Stomach (tissue), 9 donors: Measurements from ENCODE around the gene LRMDA. TPM values are rescaled to one million over a fixed set of nuclear protein-coding genes. Genes with fewer than 3 reads are reported as not detected.

Experiments
- DNase-seq, 2 donors: peaks; one replicate each; pipeline versions ENCODE4 v3.0.0 to v3.0.0-alpha.2; 2013 to 2019
- H3K27ac ChIP-seq, 5 donors: fragments of 200-600 bp in 4 of 5; sonication (generic) in 4 of 5; one replicate each; pipeline ENCODE4 v1.5.1; 2013 to 2019; ENCODE audit warnings: mild to moderate bottlenecking in 1 of 5, moderate library complexity in 1 of 5
- H3K27me3 ChIP-seq, 3 donors: fragments of 200-600 bp; sonication (generic); one replicate each; pipeline ENCODE4 v1.5.1; 2017 to 2019; ENCODE audit warnings: mixed run types in 1 of 3
- H3K36me3 ChIP-seq, 4 donors: fragments of 200-600 bp; sonication (generic); 1 replicate in 3 of 4; 2 replicates in 1 of 4; pipeline ENCODE4 v1.5.1; 2016 to 2019
- H3K4me1 ChIP-seq, 4 donors: fragments of 200-600 bp; sonication (generic); one replicate each; pipeline ENCODE4 v1.5.1; 2016 to 2019
- H3K4me3 ChIP-seq, 4 donors: fragments of 200-600 bp; sonication (generic) in 3 of 4; one replicate each; pipeline ENCODE4 v1.5.1; 2016 to 2019; ENCODE audit warnings: mild to moderate bottlenecking in 1 of 4
- H3K9me3 ChIP-seq, 4 donors: fragments of 200-600 bp; sonication (generic); one replicate each; pipeline ENCODE4 v1.5.1; 2016 to 2019
- EP300 ChIP-seq: sonication (generic); formaldehyde crosslinking; IDR thresholded peaks from one replicate; pipeline ENCODE4 v1.6.1; 2017; ENCODE audit warnings: antibody characterized with exemption
- POLR2A ChIP-seq, 4 donors: fragments of 450-650 bp; IDR thresholded peaks; one replicate each; pipeline ENCODE4 v1.6.1; 2016; ENCODE audit warnings: antibody characterized with exemption in 4 of 4, control low read depth in 2 of 4, mild to moderate bottlenecking in 1 of 4, moderate library complexity in 1 of 4
- POLR2AphosphoS5 ChIP-seq, 3 donors: sonication (generic); formaldehyde crosslinking; IDR thresholded peaks; one replicate each; pipeline ENCODE4 v1.6.1; 2016; ENCODE audit warnings: antibody characterized with exemption in 3 of 3
- WGBS, 5 donors: extraction: QIAGEN DNeasy Blood & Tissue Kit in 3 of 5; methylation state at CpG; one replicate each; pipeline versions ENCODE4 v1.1.5 to v1.1.7; 2013 to 2018; 5-methylcytosine and 5-hydroxymethylcytosine counted together
- intact Hi-C: fragments of 100-400 bp; cut with DNase I; formaldehyde crosslinking; loops from one replicate; pipeline ENCODE4 v1.15.1; 2023; ENCODE audit warnings: low total_unique reads
- polyA plus RNA-seq, 3 donors: library from polyadenylated mRNA; stranded (reverse); fragments of 200-250 nt; gene quantifications; one replicate each; pipeline ENCODE4 v1.2.3, GENCODE V29; 2013
- total RNA-seq, 5 donors: library from RNA; depleted of rRNA; stranded (reverse); fragments of >200 nt; gene quantifications; one replicate each; pipeline versions ENCODE4 v1.1.0 to v1.2.3, GENCODE V29; 2014 to 2016
- TF ChIP-seq, protein P1 (sequence below), 7 experiments: fragments of 450-650 bp in 4 of 7; fragments of 200-600 bp in 3 of 7; sonication (generic) in 3 of 7; IDR thresholded peaks; one replicate each; pipeline ENCODE4 v1.5.1; 2016 to 2019; ENCODE audit warnings: antibody characterized with exemption in 7 of 7, control low read depth in 2 of 7, mild to moderate bottlenecking in 1 of 7
- donor health status: healthy with polysubstance abuse.
- donor health status: Bipolar disorder and iron deficiency.
- donor health status: healthy.

LRMDA gene
- total and polyA plus RNA-seq, 8 donors = 1.3 to 30.2 (median 13.6) TPM; not detected in 1

DNA sequence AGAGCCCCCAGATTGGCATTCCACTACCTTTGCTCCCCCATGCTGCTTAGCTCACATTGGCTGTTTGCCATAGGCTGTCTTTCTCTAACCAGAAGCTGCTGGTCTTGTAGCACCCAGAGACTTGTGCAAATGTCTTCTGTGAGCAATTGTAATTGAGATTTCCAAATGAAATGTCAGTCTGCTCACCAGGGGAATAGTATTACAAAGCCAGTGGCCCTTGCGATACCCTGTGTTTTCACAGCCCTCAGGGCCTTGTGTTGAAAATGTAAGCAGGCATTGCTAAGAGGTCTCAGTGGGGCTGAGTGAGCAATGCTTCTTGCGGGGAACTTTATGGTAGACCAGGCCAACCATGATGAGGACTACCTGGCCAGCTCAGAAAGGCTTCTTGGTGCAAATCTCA, 746.5 kb downstream of the LRMDA start:
- WGBS, 5 donors = 89 to 98% (median 96%) methylated on average over 2 of the region's 2 CpGs
- no peaks in the 10 kb centered on the region for H3K36me3 ChIP-seq
- no peak for DNase-seq
- H3K9me3 ChIP-seq = no peaks in the 10 kb centered on the region
- intact Hi-C loops = no loop called here
- H3K27me3 ChIP-seq = no peaks in the 10 kb centered on the region
- no peaks in the 10 kb centered on the region for H3K4me1 ChIP-seq
- H3K27ac ChIP-seq = no peak overlapping the region
- no peak overlapping the region for H3K4me3 ChIP-seq
- TF ChIP-seq EP300 (no peak), POLR2A (IDR thresholded peaks at IDR 0.05) (no peak), POLR2AphosphoS5 (IDR thresholded peaks at IDR 0.05) (no peak)
- TF ChIP-seq, protein P1, sequence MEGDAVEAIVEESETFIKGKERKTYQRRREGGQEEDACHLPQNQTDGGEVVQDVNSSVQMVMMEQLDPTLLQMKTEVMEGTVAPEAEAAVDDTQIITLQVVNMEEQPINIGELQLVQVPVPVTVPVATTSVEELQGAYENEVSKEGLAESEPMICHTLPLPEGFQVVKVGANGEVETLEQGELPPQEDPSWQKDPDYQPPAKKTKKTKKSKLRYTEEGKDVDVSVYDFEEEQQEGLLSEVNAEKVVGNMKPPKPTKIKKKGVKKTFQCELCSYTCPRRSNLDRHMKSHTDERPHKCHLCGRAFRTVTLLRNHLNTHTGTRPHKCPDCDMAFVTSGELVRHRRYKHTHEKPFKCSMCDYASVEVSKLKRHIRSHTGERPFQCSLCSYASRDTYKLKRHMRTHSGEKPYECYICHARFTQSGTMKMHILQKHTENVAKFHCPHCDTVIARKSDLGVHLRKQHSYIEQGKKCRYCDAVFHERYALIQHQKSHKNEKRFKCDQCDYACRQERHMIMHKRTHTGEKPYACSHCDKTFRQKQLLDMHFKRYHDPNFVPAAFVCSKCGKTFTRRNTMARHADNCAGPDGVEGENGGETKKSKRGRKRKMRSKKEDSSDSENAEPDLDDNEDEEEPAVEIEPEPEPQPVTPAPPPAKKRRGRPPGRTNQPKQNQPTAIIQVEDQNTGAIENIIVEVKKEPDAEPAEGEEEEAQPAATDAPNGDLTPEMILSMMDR (IDR thresholded peaks at IDR 0.05) = no peak

- 75 to 87% (median 82%) methylated on average over 4 of the region's 4 CpGs for WGBS, 5 donors
- DNase-seq = no peak
- H3K4me3 ChIP-seq = no peak overlapping the region
- TF ChIP-seq, protein P1 (IDR thresholded peaks at IDR 0.05) = no peak
- TF ChIP-seq EP300 = no peak
- TF ChIP-seq POLR2AphosphoS5 (IDR thresholded peaks at IDR 0.05) = no peak
- no peak for TF ChIP-seq POLR2A (IDR thresholded peaks at IDR 0.05)
- no peaks in the 10 kb centered on the region for H3K4me1 ChIP-seq
- no peak overlapping the region for H3K27ac ChIP-seq
- H3K27me3 ChIP-seq = no peaks in the 10 kb centered on the region
- H3K9me3 ChIP-seq = no peaks in the 10 kb centered on the region
- intact Hi-C loops = no loop called here
- no peaks in the 10 kb centered on the region for H3K36me3 ChIP-seq
Observed at GRCh38 chr10:76178532-76179292, 747.3 kb downstream of the LRMDA start.

DNA sequence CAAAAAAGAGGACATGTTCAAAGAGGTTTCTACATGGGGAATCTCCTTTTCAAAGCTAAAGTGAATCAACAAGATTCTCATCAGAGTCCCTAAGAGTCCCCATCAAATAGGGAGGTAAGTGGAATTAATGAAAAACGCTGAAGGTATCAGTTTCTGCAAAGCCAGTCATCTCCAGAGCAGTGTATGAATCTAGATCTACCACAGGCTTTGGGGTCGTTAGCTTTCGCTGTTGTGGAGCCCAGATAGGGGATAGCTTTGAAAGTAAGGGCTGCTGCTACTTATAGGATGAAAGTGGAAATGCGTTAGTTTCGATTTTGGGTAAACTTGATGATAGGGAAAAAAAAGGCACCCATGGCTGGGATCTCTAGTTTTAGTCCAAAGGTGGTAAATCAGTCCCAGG, 748.4 kb downstream of the LRMDA start:
- intact Hi-C loops = no loop called here
- H3K9me3 ChIP-seq = no peaks in the 10 kb centered on the region
- DNase-seq = no peak
- no peak overlapping the region for H3K4me3 ChIP-seq
- H3K4me1 ChIP-seq = peaks cover 0 to 2% (median 0%) of the 10 kb centered on the region in 4 donors
- no peak overlapping the region for H3K27ac ChIP-seq
- H3K27me3 ChIP-seq = no peaks in the 10 kb centered on the region
- TF ChIP-seq POLR2AphosphoS5 (IDR thresholded peaks at IDR 0.05) (no peak), POLR2A (IDR thresholded peaks at IDR 0.05) (no peak), EP300 (no peak)
- TF ChIP-seq, protein P1 (IDR thresholded peaks at IDR 0.05) = no peak
- no peaks in the 10 kb centered on the region for H3K36me3 ChIP-seq
- 94 to 99% (median 96%) methylated on average over 5 of the region's 5 CpGs for WGBS, 5 donors

DNA sequence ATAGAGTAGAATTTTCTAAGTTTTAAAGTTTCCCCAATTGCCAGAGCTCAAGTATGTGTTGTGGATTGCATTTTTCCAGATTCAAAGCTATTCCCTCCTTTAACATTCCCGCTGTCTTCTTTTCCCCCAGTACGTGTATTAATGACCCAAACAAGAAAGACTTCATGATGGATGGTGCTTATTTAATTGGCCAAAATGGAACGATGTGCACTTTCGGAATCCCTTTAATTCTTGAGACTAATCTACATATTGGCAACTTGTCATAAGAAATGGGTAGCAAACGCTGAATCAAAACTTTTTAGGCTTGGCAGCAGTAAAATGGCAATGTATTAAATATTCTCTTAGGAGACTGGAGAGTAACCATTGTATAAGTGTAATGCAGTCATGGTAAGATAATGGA, 753.2 kb downstream of the LRMDA start:
- 84 to 92% (median 87%) methylated on average over 5 of the region's 5 CpGs for WGBS, 5 donors
- H3K27ac ChIP-seq = no peak overlapping the region

More for the DNA sequence above, 753.2 kb downstream of the LRMDA start:
- H3K9me3 ChIP-seq = no peaks in the 10 kb centered on the region
- H3K4me1 ChIP-seq = peaks cover 0 to 19% (median 9%) of the 10 kb centered on the region in 4 donors
- intact Hi-C loops = no loop called here
- H3K27me3 ChIP-seq = no peaks in the 10 kb centered on the region
- no peaks in the 10 kb centered on the region for H3K36me3 ChIP-seq
- no peak overlapping the region for H3K4me3 ChIP-seq
- TF ChIP-seq POLR2AphosphoS5 (IDR thresholded peaks at IDR 0.05) (no peak), EP300 (no peak), POLR2A (IDR thresholded peaks at IDR 0.05) (no peak)
- TF ChIP-seq, protein P1 (IDR thresholded peaks at IDR 0.05) = no peak
- no peak for DNase-seq
